Mesendoderm (in vitro differentiated cells): ENCODE data around the gene NLGN1.

Experiments
- DNase-seq: peaks from one replicate; pipeline ENCODE4 v3.0.0; 2013
- H2AK5ac ChIP-seq: 2 replicates; pipeline ENCODE4 v1.6.1; 2013; ENCODE audit warnings: low read length, inconsistent platforms
- H2BK120ac ChIP-seq: 2 replicates; pipeline ENCODE4 v1.6.1; 2013; ENCODE audit warnings: low read depth, mild to moderate bottlenecking, low read length, moderate library complexity, mixed read lengths
- H2BK15ac ChIP-seq: replicated peaks from 2 replicates; pipeline ENCODE4 v1.6.1; 2013; ENCODE audit warnings: low read depth, mild to moderate bottlenecking, moderate library complexity
- H2BK5ac ChIP-seq: 2 replicates; pipeline ENCODE4 v1.6.1; 2013; ENCODE audit warnings: low read length, inconsistent platforms
- H3K18ac ChIP-seq: 2 replicates; pipeline ENCODE4 v1.6.1; 2013; ENCODE audit warnings: mild to moderate bottlenecking, low read length, mixed read lengths
- H3K23ac ChIP-seq: one replicate; pipeline ENCODE4 v1.6.1; 2013; ENCODE audit warnings: low read length
- H3K27ac ChIP-seq: 2 replicates; pipeline ENCODE4 v1.5.1; 2013; ENCODE audit warnings: low read depth, mild to moderate bottlenecking, inconsistent platforms, low read length, moderate library complexity
- H3K27me3 ChIP-seq: 2 replicates; pipeline ENCODE4 v1.6.1; 2013; ENCODE audit warnings: low read length, control low read depth, mild to moderate bottlenecking, inconsistent platforms; ENCODE audit not compliant: insufficient read depth, poor library complexity
- H3K36me3 ChIP-seq: 2 replicates; pipeline ENCODE4 v1.6.1; 2013; ENCODE audit warnings: low read length, inconsistent platforms; ENCODE audit not compliant: control insufficient read depth, insufficient read depth
- H3K4ac ChIP-seq: one replicate; pipeline ENCODE4 v1.6.1; 2013; ENCODE audit warnings: low read depth, mild to moderate bottlenecking, low read length, moderate library complexity
- H3K4me1 ChIP-seq: 2 replicates; pipeline ENCODE4 v1.6.1; 2013; ENCODE audit warnings: low read depth, low read length, inconsistent platforms; ENCODE audit not compliant: control insufficient read depth
- H3K4me2 ChIP-seq: 2 replicates; pipeline ENCODE4 v1.6.1; 2013; ENCODE audit warnings: low read length
- H3K4me3 ChIP-seq: 2 replicates; pipeline ENCODE4 v1.5.1; 2013; ENCODE audit warnings: mild to moderate bottlenecking, low read length
- H3K56ac ChIP-seq: one replicate; pipeline ENCODE4 v1.6.1; 2013; ENCODE audit warnings: low read length
- H3K79me1 ChIP-seq: 2 replicates; pipeline ENCODE4 v1.6.1; 2013; ENCODE audit warnings: low read length, inconsistent platforms
- H3K79me2 ChIP-seq: 2 replicates; pipeline ENCODE4 v1.6.1; 2013; ENCODE audit warnings: mild to moderate bottlenecking, low read length; ENCODE audit not compliant: control insufficient read depth, insufficient read depth
- H3K9ac ChIP-seq: 2 replicates; pipeline ENCODE4 v1.6.1; 2013; ENCODE audit warnings: low read length, inconsistent platforms
- H4K5ac ChIP-seq: one replicate; pipeline ENCODE4 v1.6.1; 2013; ENCODE audit warnings: low read length
- H4K8ac ChIP-seq: one replicate; pipeline ENCODE4 v1.6.1; 2013; ENCODE audit warnings: low read depth, mild to moderate bottlenecking, control low read depth, low read length, moderate library complexity
- WGBS: extraction: QIAGEN DNeasy Blood & Tissue Kit; methylation state at CpG from one replicate; pipeline ENCODE4 v1.1.7; 2013; ENCODE audit warnings: low lambda C conversion rate, missing lambda C conversion rate; ENCODE audit not compliant: insufficient coverage; ENCODE audit errors: extremely low coverage; 5-methylcytosine and 5-hydroxymethylcytosine counted together

NLGN1 gene

DNA sequence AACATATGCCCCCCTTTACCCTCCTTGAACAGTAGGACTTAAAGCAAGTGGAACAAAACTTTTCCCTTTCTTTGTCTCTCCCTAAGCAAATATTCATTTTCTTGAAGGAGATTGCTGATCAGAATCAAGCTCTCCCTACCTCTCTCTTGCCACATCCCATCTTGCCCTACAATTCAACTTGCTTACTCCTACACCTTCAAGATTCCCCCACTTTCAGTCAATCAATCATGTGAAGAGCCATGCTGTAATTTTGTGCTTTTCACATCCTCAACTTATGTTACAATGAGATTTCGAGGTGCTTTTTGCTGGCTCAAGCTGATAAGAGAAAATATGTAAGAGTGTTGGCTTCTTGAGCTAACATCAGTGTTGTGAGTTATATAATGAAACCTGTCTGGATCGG is 662.9 kb downstream of the NLGN1 start:
- Histone ChIP-seq H3K4me3 (no peak overlapping the region), H3K4ac (no peak overlapping the region), H2BK5ac (no peak overlapping the region), H2BK15ac (no peak overlapping the region), H3K79me1 (no peaks in the 10 kb centered on the region), H3K4me1 (no peaks in the 10 kb centered on the region), H2BK120ac (no peak overlapping the region), H3K23ac (no peak overlapping the region), H2AK5ac (no peak overlapping the region), H3K9ac (no peak overlapping the region), H3K4me2 (no peak overlapping the region), H3K18ac (no peak overlapping the region), H3K27me3 (no peaks in the 10 kb centered on the region), H3K56ac (no peak overlapping the region), H3K36me3 (no peaks in the 10 kb centered on the region), H3K79me2 (no peaks in the 10 kb centered on the region), H4K5ac (no peak overlapping the region), H4K8ac (no peak overlapping the region), H3K27ac (no peak overlapping the region)
- no peak for DNase-seq
- no CpG with 5 or more reads among the region's 2 CpGs for WGBS

DNA sequence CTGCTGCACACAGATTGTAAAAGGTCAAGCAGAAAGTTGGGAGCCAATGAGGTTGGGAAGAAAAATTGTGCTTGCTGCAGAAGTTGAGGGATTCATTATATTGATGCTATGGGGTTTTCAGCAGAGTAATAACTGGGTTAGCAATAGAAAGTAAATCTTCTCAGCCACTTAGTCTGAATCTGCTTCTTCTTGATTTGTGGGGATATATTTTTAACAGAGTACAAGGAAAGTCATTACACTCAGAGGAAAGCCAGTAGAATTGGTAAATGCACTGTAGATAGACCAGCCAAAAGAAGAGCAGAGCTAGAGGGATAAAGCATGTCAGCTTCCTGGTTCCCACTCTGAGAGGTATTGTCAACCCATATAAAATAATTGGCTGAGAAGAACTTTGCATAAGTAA is 663.6 kb downstream of the NLGN1 start:
- Histone ChIP-seq H3K18ac (no peak overlapping the region), H2BK5ac (no peak overlapping the region), H3K4me2 (no peak overlapping the region), H4K8ac (no peak overlapping the region), H3K36me3 (no peaks in the 10 kb centered on the region), H3K27ac (no peak overlapping the region), H4K5ac (no peak overlapping the region), H3K79me1 (no peaks in the 10 kb centered on the region), H3K4me3 (no peak overlapping the region), H3K27me3 (no peaks in the 10 kb centered on the region), H3K4ac (no peak overlapping the region), H3K79me2 (no peaks in the 10 kb centered on the region), H3K56ac (no peak overlapping the region), H2BK15ac (no peak overlapping the region), H3K9ac (no peak overlapping the region), H2BK120ac (no peak overlapping the region), H3K4me1 (no peaks in the 10 kb centered on the region), H2AK5ac (no peak overlapping the region), H3K23ac (no peak overlapping the region)
- no peak for DNase-seq

DNA sequence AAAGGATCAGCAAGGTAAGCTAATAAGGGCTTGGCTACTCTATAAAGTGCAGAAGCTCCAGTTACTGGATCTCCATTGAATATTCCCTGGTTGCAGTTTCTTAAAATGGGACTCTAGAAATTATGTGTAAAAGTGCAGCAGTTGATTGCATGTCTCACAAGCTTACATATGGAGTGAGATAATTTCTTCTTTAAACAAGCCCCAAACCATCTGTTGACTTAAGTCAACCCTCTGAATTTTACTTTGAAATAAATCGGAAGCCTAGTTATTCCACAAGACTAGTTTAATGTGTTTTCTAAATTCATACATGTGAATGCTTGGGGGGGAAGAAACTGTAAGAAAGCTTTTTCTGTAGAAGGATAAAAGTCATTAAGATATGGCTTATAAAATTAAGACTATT is 664.2 kb downstream of the NLGN1 start:
- H2BK15ac ChIP-seq, result no peak overlapping the region
- no peak overlapping the region for H3K23ac ChIP-seq
- no peak overlapping the region for H3K56ac ChIP-seq
- no peak overlapping the region for H3K4ac ChIP-seq
- no peak overlapping the region for H4K5ac ChIP-seq
- DNase-seq, result no peak
- no peak overlapping the region for H2BK120ac ChIP-seq
- H3K4me1 ChIP-seq, result no peaks in the 10 kb centered on the region
- H3K79me2 ChIP-seq, result no peaks in the 10 kb centered on the region
- no CpG with 5 or more reads among the region's 1 CpG for WGBS
- no peak overlapping the region for H2BK5ac ChIP-seq
- H3K27me3 ChIP-seq, result no peaks in the 10 kb centered on the region
- H3K27ac ChIP-seq, result no peak overlapping the region
- no peak overlapping the region for H3K18ac ChIP-seq
- no peaks in the 10 kb centered on the region for H3K79me1 ChIP-seq
- no peak overlapping the region for H3K4me2 ChIP-seq
- H2AK5ac ChIP-seq, result no peak overlapping the region
- H3K4me3 ChIP-seq, result no peak overlapping the region
- H3K36me3 ChIP-seq, result no peaks in the 10 kb centered on the region
- H3K9ac ChIP-seq, result no peak overlapping the region
- H4K8ac ChIP-seq, result no peak overlapping the region

DNA sequence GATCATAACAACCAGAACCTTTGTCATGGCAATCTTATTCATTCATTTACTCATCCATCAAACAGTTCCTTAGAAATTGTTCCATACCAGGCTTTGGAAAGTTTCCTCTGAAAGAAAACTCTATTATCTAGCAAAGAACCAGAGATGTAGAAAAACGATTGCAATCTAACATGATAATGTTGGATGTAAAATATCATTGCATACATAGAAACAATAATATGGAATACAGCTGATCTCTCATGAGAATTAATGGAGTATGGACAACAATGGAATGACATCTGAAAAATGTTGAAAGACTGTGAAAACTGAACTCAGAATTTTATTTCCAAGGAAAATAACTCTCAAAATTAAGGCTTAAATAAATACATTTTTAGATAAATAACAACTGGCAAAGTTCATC is 665.4 kb downstream of the NLGN1 start:
- Histone ChIP-seq H3K79me2 (no peaks in the 10 kb centered on the region), H4K8ac (no peak overlapping the region), H3K36me3 (no peaks in the 10 kb centered on the region), H3K23ac (no peak overlapping the region), H3K27ac (no peak overlapping the region), H3K18ac (no peak overlapping the region), H4K5ac (no peak overlapping the region), H3K27me3 (no peaks in the 10 kb centered on the region), H2BK15ac (no peak overlapping the region), H3K4ac (no peak overlapping the region), H3K4me1 (no peaks in the 10 kb centered on the region), H3K4me3 (no peak overlapping the region), H3K4me2 (no peak overlapping the region), H2AK5ac (no peak overlapping the region), H3K56ac (no peak overlapping the region), H3K9ac (no peak overlapping the region), H3K79me1 (no peaks in the 10 kb centered on the region), H2BK120ac (no peak overlapping the region), H2BK5ac (no peak overlapping the region)
- WGBS, result no CpG with 5 or more reads among the region's 1 CpG
- DNase-seq, result no peak

DNA sequence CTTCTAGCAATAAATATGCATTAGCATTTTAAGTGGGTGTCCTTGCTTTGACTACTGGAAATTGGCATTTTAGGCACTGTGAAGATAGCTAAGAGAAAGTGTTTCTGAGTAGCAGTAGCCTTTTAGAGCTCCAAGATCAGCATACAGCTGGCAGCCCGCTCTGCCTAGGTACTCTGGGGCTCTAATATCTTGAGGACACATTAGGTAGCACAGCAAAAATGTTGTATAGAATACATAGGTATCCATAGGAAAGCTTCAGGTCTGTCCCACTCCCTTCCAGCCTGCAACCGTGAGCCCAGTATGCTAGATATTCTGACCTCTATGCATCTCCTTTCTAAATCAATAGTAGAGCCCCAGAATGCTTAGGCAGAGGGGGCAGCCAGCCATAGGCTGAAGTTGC is 670.5 kb downstream of the NLGN1 start:
- Histone ChIP-seq H2BK120ac (no peak overlapping the region), H3K79me1 (no peaks in the 10 kb centered on the region), H3K27me3 (no peaks in the 10 kb centered on the region), H3K4ac (no peak overlapping the region), H3K56ac (no peak overlapping the region), H3K4me2 (no peak overlapping the region), H3K27ac (no peak overlapping the region), H3K23ac (no peak overlapping the region), H2BK5ac (no peak overlapping the region), H2AK5ac (no peak overlapping the region), H4K8ac (no peak overlapping the region), H3K36me3 (no peaks in the 10 kb centered on the region), H3K9ac (no peak overlapping the region), H2BK15ac (no peak overlapping the region), H3K18ac (no peak overlapping the region), H3K4me3 (no peak overlapping the region), H4K5ac (no peak overlapping the region), H3K79me2 (no peaks in the 10 kb centered on the region), H3K4me1 (no peaks in the 10 kb centered on the region)
- peak; percentile 10 for DNase-seq
- WGBS, result no CpG with 5 or more reads among the region's 2 CpGs

DNA sequence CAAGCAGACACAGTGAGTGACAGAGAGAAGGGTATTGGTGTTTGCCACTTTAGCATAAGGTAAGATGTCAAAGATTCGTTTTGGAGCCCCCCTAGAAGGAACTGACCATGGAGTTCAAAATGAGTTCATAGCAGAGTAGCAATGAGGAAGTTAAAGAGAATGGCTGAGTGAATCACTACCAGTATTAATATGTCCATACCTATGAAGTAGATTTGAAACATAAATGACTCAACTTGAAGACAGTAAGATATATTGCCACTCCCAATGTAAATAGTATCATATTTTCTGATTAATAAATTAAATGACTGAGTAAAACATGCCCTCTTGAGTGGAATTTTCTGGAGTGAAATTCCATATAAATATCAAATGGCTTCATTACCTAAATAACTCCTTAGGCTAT is 675.1 kb downstream of the NLGN1 start:
- no peak overlapping the region for H3K4me2 ChIP-seq
- no CpG with 5 or more reads among the region's 1 CpG for WGBS
- H3K4ac ChIP-seq, result no peak overlapping the region
- no peak for DNase-seq
- H3K36me3 ChIP-seq, result no peaks in the 10 kb centered on the region
- H3K79me1 ChIP-seq, result no peaks in the 10 kb centered on the region
- no peak overlapping the region for H2BK120ac ChIP-seq
- H3K27ac ChIP-seq, result no peak overlapping the region
- H2BK15ac ChIP-seq, result no peak overlapping the region
- no peak overlapping the region for H4K5ac ChIP-seq
- H3K23ac ChIP-seq, result no peak overlapping the region
- no peak overlapping the region for H2BK5ac ChIP-seq
- no peak overlapping the region for H4K8ac ChIP-seq
- no peaks in the 10 kb centered on the region for H3K79me2 ChIP-seq
- H3K4me1 ChIP-seq, result no peaks in the 10 kb centered on the region
- no peak overlapping the region for H3K9ac ChIP-seq
- no peak overlapping the region for H3K18ac ChIP-seq
- H3K27me3 ChIP-seq, result no peaks in the 10 kb centered on the region
- no peak overlapping the region for H3K4me3 ChIP-seq
- H2AK5ac ChIP-seq, result no peak overlapping the region
- no peak overlapping the region for H3K56ac ChIP-seq
